Measurements from ENCODE around the gene LYVE1.

The LYVE1 gene

DNA sequence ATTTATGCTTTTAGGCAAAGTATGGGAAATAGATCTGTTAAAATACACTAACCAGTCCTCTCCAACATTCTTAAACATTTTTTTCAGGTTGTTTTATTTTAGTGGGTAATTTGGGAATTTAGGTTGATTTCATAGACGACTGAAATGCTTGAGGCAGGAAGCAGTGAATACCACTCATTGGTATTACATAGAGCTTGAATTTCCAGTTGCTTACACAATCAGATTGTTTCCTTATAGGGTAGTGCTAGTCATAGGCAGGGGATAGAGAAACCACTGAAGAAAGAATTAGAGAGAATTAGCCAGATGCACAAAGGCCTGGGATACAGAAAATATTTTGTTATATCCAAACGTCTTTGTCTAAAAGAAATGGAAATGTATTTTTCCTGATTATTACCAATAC, 23.9 kb upstream of the LYVE1 start:
- no peak for DNase-seq (ENCODE audit: low read depth, low spot score)

DNA sequence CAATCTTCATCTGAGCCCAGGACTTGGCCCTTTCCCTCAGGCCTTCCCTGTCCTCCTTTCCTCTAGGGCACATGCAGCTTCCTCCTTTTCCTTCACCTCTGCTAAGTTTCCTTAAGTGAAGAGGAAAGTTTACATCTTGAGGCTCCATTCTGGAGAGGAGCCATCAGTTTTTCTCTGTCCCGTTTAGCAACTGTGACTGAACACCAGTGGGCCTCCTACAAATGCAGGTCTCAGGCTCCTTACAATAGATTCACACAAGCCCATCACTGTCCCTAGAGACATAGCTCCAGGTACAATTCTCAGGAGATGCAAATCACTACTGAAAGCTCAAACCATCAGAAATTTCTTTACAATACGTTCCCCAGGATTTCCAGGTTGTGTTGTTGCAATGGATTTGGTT, 23.3 kb upstream of the LYVE1 start:
- DNase-seq (ENCODE audit: low read depth, low spot score), result no peak

DNA sequence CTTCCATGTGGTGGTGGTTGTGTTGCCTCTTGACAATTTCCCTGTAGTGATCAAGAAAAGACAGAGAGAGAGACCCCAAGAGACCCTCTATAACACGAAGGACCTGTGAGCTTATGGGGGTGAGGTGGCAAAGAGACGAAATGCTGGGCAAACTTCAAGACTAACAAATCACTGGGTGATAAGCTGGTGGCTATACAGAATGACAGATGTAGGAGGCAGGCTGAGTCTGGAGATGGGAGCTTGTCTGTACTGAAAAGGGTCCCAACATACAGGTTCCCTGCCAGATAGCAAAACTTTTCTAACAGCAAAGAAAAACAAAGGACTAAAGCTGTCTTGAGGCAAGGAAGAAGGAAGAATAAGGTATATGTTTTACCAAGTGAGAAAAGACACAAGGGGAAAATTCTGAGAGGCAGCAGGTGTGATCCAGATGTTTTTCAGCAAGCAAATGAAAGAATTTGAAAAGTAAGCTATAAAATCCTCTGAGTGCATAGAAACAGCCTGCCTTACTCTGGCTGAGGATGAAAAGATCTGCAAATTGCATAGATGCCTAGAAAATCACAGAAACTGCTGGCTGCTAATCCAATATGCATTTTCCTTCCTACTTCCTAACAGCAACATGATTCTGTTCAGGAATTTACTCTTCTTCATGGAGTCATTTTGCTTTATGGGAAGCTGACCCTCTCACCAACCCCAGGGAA, 21.9 kb upstream of the LYVE1 start:
- DNase-seq (ENCODE audit: low read depth, low spot score), result no peak

DNA sequence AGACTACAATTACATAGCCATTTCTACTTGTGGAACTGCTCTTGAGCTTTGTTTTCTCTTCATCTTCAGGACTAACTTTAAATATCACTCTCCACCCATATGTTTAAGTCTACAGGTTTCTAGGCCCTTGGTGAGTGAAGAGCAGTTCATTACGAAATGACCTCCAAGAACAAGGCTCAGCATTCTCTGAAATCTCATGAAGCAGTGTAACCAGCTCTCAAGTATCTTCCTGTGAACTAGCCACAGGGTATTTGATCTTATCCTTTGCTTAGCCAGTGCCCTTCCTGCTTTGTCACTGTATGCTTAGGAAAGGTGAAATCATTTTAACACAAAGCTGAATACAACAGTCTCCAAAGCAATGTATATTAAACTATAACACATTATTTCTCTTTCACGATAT, 20.4 kb upstream of the LYVE1 start:
- no peak for DNase-seq (ENCODE audit: low read depth, low spot score)

DNA sequence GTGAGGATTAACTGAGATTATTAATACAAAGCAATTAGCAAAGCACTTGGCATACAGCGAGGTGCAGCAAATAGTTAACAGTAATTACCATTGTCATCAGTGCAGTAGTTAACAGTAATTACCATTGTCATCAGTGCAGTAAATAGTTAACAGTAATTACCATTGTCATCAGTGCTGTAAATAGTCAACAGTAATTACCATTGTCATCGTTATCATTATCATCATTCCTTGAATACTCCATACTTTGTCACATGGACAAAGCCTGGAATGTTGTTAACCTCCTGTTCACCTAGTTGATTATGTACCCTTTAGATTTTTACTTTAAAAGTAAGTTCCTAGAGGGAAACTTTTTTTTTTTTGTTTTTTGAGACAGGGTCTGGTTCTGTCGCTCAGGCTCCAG, 19.5 kb upstream of the LYVE1 start:
- no peak for DNase-seq (ENCODE audit: low read depth, low spot score)

DNA sequence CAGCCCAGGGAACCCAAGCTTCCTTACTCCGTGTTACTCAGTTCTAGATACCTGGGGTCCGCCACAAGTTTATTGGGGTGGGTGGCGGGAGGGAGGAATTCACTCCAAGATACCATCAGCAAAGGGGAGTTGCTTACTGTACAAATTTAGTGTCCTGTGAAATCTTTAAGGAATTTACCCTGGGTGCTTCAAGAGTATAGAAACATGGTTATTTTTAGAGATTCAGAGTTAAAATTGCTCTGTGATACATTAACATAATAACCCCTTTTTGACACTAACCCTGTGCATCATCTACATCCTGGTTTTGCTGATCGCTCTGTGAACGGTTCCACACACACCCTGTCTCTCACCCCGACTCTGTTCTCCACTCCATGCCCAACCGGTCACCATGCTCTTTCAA, 18.9 kb upstream of the LYVE1 start:
- no peak for DNase-seq (ENCODE audit: low read depth, low spot score)

DNA sequence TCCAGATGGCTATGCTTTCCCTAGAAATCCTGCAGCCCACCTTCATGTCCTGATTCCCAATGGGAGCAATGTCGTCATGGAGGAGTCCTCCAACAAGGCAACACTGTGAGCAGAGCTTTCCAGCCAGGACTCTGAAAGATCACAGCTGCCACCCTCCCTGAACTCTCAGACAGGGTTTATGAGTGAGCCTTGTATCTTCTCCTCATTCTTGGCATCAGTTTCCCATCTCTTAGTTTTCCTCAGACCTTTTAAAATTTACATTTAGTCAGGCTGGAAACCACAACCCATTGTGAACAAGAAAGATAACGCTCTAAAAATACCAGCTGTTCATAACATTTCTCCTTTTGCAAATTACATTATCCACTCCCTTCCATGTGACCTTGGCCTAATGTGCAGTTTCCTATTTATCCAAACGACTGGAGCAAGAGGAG, 15.6 kb upstream of the LYVE1 start:
- DNase-seq (ENCODE audit: low read depth, low spot score), result no peak

DNA sequence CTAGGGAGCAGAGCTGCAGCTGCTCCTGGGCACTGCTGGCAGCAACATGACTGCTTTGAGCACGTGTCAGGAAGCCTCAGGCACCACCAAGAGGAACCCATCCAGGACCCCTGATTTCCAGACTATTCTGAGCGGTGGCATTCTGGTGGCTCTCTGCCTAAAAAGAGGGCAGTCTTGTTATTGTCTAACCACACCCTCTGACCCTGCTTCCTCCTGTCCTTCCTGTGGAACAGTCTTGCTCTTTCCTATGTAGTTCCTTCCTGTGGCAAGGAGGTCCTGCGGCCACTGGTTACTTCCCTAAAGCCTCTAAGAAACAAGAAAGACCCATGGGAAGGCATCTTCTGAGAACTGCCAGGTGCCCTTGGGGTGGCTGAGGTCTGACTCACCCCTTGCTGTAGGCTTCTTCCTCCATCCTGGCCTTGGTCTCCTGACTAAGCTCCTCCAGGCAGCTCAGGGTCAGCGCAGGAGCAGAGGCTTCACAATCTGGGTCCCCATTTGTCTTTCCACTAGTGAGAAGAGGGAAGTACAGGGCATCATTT, 13.1 kb upstream of the LYVE1 start:
- no peak for DNase-seq (ENCODE audit: low read depth, low spot score)

DNA sequence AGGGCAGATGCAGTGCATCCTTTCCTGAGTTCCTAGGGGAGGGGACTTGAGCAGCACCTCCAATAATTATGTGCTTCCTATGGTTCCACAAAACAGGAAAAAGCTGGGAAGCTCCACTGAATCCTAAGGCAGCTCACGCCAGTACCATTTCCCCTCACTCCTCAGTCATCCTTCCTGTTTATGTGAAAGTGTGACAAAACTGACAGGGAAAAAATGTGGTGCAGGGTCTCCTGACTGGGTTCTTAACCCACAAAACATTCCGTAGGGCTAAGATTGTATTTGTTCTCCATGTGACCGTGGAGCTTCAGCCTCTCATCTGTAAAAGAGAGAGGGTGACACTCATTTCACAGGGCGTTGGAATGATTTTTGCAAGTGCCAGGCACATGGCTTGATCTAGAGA, 12.2 kb upstream of the LYVE1 start:
- no peak for DNase-seq (ENCODE audit: low read depth, low spot score)

DNA sequence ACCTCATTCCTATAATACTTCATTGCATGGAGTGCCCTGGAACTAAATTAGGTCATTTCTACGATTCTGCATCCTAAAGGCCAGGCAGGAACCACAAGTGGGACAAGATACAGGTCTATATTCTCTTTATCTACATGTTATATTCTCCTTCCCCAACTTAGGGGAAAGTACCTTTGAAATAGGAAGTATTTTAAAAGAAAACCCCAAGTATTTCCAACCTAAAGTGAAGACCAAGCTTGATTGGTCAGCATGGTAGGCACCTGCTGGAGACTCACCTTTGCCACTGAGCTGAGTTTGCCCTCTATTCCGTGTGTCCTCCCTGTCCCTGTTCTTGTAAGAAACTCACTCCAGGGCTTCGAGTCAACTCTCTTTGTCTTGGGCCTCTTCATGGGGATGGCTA, 11.2 kb upstream of the LYVE1 start:
- DNase-seq (ENCODE audit: low read depth, low spot score), result no peak

DNA sequence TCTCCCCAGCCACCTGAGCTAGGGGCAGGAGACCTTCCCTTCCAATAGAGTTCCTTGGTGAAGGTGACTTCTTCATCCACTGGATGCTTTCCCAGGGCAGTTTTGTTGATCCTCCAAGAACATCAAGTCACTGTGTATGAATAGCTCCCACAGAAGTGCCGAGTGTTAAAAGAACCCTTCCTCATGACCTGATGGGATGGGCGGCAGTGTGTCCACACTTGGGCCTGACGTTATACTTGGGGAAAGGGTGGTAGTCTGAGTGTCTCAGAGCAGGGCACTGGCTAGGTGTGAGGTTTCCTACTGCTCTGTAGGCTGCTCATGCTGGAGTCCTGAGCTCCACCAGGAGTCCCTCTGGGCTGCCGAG, 7.6 kb upstream of the LYVE1 start:
- no peak for DNase-seq (ENCODE audit: low read depth, low spot score)

DNA sequence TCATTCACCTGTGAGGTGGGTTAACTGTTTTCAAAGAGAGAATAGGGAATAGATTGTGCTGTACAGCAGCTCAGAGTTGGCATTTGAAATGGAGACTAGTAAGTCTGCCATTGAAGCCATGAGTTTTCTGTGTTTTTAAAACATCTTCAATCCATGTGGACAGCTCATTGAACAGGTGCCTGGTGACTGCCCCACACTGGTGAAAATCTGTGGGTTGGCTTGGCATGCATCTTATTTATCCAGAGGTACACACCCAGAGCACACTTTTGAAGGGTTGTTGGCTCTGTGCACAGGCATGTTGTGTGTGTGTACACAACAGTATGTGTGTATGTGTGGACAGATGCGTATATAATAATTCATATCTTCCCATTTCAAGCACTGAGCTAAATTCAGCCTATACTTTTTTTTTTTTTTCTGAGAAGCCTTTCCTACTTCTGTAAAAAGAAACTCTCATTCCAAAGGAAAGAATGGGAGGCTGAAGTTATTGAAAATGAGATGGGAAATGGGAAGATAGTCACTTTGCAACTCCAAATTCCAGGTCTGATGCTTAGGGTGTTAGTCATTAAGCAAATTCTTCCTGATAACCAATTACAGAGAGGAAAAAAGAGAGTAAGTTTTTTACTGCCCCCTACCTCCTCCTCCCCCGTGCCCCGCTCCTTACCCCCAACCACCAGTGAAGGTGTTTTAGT, 7.0 kb upstream of the LYVE1 start:
- DNase-seq (ENCODE audit: low read depth, low spot score), result no peak

DNA sequence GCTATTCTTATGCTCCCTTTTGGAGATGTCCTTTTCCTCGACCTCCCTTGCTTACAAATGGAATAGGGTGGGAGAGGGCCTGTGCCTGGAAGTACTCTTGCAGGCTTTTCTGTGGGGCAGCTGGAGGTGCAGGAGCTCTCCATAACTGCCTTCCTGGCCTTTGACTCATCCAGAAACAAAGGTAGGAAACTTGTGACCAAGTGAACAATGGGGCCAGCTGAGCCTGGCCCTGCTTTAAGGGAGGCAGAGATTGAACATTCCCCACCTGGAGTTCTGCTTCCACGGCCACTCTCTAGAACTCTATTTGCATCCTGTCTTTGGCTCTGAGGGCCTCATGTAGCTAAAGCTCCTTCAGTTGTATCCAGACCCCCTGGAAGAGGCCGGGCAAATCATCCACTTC, 5.1 kb upstream of the LYVE1 start:
- DNase-seq (ENCODE audit: low read depth, low spot score), result no peak

DNA sequence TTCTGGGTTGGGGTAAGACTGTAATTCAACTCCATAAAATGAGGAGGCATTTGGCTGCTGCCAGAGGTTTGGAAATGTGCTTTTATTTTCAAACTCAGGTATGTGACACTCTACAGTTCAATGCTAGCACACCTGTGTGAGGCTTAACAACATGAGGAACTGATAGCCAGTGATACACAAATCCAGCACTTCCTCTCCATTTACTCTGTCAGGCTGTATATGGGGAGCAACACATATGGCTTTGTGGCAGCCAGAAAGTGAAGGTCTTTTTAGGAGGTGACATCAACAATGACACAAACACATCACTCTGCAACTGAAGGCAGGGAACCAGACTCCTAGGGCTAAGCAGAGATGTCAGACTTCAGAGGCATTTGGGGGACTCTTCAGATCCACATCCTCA, 4.6 kb upstream of the LYVE1 start:
- DNase-seq (ENCODE audit: low read depth, low spot score), result no peak

DNA sequence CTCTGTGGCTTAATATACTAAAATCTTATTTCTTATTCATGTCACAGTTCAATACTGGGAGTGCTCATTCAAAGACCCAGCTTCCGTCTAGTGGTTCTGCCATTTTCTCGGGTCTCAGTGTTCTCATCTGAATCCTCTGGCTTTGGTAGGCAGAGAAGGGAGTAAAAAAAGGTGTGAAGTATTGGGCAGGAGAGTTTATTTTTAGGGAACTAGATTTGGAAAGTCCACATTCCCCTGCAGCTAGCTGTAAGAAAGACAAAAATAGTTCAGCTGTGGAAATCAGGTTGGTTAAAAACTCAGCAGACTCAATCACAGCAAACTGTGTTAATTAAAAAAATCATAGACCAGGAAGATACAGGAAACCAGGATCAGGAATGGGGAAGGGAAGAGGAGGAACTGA, 4.1 kb upstream of the LYVE1 start:
- DNase-seq (ENCODE audit: low read depth, low spot score), result no peak

DNA sequence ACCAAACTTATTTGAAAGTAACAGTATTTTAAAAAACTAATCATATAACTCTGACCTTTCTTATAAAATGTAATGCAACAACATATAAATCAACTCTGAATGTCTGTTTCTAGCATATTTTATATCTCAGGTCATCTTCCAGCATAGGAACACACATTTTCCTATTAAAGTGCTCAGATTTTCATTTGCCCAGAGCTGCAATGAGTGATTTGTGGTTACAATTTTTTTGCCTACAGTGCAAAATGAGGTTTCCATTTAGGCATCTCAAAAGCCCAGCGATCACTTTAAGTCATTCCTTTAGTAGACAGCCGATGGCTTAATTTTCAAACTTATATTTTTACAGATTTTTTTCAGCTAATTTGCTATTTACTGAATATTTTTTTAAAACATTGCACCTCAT, 1.0 kb downstream of the LYVE1 start:
- DNase-seq (ENCODE audit: low read depth, low spot score), result no peak

DNA sequence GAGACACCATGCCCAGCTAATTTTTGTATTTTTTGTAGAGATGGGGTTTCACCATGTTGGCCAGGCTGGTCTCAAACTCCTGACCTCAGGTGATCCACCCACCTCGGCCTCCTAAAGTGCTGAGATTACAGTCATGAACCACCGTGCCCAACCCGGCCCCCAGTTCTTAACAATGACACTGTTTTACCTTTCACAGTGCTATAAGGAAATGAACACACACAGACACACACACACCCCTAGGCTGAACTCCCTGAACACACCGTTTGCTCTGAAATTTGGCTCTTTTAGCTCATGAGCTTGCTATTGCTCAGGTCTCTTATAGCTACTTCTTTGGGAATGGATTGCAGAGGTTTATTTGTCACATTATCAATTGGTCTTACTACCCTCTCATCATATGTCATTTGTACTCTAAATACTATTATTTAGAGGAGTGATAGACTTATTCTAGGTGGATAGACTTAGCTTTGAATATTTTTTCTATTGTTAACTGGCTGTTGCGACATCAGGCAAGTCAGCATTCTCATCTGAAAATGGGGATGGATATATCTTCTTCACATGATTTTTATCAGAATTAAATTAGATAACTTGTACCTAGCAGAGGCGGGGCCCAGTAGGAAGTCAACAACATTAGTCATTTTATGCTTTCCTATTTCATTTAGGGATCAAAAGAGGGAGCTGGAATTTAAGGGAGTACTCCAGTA, 2.1 kb downstream of the LYVE1 start:
- no peak for DNase-seq (ENCODE audit: low read depth, low spot score)

DNA sequence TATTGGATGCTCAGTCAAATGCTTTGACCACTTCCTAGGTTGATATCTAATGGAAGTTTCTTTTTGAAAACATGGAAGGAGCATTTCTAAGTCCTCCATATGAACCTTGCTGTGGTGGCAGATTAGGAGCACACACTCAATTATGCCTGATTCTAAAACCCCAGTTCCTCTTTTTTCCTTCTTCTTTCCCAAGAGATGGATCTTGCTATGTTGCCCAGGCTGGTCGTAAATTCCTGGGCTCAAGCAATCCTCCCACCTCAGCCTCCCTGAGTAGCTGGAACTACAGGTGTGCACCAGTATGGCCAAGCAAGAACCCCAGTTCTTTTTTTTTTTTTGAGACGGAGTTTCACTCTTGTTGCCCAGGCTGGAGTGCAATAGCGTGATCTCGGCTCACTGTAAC, 3.0 kb downstream of the LYVE1 start:
- DNase-seq (ENCODE audit: low read depth, low spot score), result no peak

DNA sequence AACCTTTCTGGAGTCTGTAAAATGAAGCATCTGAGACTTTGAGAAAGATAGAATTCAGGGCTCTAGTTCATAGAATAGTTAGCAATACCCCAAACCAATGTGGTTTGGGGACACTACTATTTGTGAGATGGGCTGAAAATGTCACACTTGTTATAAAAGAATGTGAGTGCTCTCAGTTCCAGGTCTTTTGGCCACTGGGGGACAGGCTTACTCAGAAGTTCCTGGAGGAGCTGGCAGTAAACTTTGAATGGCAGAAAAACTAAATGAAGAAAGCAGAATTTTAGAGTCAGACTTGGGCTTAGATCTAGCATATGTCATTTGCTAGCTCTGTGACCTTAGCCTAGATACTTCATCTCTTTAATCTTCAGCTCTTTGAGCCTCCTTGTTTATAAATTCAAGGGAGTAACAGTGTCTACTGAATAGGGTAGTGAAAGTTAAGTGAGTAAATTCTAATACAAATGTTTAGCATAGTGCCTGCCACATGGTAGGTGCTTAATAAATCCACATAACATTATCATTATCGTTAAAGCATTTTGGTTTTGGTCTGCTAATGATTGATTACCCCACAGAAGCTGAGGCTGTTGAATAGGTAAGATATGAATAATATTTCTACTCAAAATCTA, 3.7 kb downstream of the LYVE1 start:
- no peak for DNase-seq (ENCODE audit: low read depth, low spot score)

DNA sequence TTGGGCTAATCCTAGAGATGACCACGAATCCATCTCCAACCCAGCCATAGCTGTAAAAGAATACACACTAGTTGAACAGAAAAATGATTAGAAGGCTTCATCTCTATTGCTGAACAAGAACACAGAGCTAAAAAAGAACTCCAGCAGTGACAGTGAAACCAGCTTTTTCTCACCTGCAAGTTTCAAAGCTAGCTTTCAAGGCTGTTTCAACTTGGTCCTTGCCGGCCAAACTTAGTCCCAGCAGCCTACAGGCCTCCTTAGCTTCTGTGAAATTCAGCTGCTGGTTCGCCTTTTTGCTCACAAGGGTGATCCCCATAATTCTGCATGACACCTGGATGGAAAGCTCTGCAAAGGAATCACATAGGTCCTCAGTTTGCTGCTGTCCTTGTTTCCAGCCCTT, 4.4 kb downstream of the LYVE1 start:
- no peak for DNase-seq (ENCODE audit: low read depth, low spot score)

DNA sequence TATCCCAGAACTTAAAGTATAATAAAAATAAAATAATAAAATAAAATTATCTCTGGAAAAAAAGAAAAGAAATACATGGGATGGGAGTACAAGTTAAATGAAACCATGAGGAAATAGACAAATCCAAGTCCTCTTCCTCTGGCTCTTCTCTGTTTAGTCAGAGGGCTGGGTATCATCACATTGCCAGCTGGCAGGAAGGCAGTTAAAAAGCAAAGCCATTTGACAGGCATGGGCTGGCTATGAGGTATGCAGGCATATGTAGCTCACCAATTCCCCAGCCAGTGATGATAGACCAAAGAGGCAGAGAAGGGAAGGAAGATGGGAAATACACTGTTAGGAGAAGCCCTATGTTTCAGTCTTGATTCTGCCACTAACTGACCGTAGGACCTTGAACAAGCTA, 6.5 kb downstream of the LYVE1 start:
- no peak for DNase-seq (ENCODE audit: low read depth, low spot score)

DNA sequence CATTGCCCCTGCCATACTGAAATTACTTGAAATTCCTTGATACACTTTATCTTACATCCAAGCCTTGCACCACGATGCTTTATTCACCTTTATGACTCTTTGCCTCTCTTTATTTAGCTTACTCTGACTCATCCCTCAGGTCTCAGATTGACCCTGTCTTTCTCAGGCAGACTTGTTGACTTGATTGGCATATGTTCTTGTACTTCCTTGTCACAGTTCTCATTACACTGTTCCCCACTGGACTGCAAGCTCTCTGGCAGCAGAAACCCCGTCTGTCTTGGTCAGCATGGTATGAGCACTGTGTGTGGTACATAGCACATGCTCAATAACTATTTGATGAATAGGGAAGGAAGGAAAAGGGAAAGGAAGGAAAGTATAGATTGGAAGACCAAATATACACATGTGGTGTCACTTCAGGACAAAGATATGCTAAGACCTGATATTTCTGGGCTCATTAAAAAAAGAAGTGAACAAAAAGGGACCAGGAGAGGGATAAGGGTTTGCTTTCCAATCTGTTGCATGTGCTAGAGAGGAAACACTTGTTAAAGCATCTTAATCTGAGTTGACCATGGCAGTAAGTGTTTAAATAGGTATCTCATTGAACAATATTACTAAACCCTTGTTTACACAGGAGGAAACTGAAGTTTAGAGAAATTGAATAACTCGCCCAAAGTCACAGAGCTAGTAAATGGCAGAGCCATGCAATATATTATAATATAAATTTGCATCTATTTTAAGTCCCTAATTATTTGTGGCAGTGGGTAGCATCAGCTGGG, 7.2 kb downstream of the LYVE1 start:
- no peak for DNase-seq (ENCODE audit: low read depth, low spot score)

Data from iPS DF 19.7 (cell line).